SJSA1 (cell line): Measurements from ENCODE around the gene AMBP. TPM values are rescaled to one million over a fixed set of nuclear protein-coding genes. Genes with fewer than 3 reads are reported as not detected.
A peak's percentile ranks its signal among the peaks of the same experiment; 100 is the strongest.

Experiments used
- DNase-seq, 2 experiments: peaks; one replicate each; pipeline ENCODE4 v3.0.0-alpha.2; 2015 to 2020; ENCODE audit warnings: low spot score in 2 of 2, low read depth in 1 of 2
- H3K27ac ChIP-seq: fragments of 250-450 bp; sonication (Bioruptor Pico); 2 replicates; pipeline ENCODE4 v1.5.1; 2020; ENCODE audit warnings: mild to moderate bottlenecking, moderate library complexity
- H3K27me3 ChIP-seq: fragments of 250-450 bp; sonication (Bioruptor Pico); replicated peaks from 2 replicates; pipeline ENCODE4 v1.5.1; 2020; ENCODE audit warnings: mild to moderate bottlenecking, moderate library complexity
- H3K36me3 ChIP-seq: fragments of 250-450 bp; sonication (Bioruptor Pico); 2 replicates; pipeline ENCODE4 v1.5.1; 2020; ENCODE audit warnings: mild to moderate bottlenecking
- H3K4me1 ChIP-seq: fragments of 250-450 bp; sonication (Bioruptor Pico); replicated peaks from 2 replicates; pipeline ENCODE4 v1.6.1; 2021; ENCODE audit warnings: mild to moderate bottlenecking
- H3K4me3 ChIP-seq: fragments of 250-450 bp; sonication (Bioruptor Pico); 2 replicates; pipeline ENCODE4 v1.5.1; 2020; ENCODE audit warnings: mild to moderate bottlenecking
- H3K9me3 ChIP-seq: fragments of 250-450 bp; sonication (Bioruptor Pico); replicated peaks from 2 replicates; pipeline ENCODE4 v1.5.1; 2020; ENCODE audit warnings: mild to moderate bottlenecking
- total RNA-seq: library from RNA; depleted of rRNA; stranded (reverse); fragments of >200 nt; shearing (Covaris generic); gene quantifications from 2 replicates; pipeline ENCODE4 v1.2.3, GENCODE V29; 2014

AMBP gene
- total RNA-seq, 1 experiment from 2014 or later: 0.37 TPM

DNA sequence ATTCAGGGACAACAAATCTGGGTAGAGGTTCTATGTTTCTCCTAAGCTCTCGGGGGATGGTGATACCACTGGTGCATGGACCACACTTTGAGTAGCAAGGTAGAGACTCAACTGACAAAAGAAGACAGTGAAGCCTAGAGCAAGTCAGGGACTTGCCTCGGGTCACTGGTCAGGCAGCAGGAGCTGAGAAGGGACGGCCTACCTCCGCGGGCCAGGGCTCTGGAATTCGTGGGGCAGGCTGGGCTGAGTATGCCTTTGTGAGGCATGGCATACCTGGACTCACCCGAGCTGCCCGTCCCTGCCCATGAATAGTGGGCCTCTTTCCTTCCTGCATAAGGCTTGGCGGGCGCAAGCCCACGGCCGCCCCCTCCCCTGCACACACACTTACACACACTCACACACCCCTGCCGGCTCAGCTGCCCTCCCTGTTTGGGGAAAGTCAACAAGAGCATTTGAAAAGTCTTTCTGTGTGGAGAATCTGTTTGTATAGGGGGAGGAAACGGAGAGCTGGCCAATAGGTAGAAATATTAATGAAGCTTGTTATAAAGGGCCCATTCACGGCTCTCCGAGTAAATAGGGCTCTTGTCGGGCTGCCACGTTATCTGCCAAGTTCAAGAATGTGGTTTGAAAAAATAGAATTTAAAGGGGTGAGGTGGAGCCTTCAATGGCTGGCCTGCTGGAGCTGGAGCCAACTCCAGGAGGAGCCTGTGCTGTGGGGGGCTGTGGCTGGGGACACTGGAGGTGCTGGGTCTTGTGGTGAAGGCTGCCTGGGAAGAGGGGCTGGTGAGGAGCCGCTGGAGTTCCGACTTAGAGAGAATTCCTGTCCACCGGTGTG is 40.1 kb upstream of the AMBP start:
- H3K4me3 ChIP-seq: no peak overlapping the region
- no peaks in the 10 kb centered on the region for H3K4me1 ChIP-seq
- H3K27me3 ChIP-seq: peaks cover 9% of the 10 kb centered on the region
- DNase-seq: no peak
- no peaks in the 10 kb centered on the region for H3K9me3 ChIP-seq
- H3K36me3 ChIP-seq: no peaks in the 10 kb centered on the region
- H3K27ac ChIP-seq: no peak overlapping the region

DNA sequence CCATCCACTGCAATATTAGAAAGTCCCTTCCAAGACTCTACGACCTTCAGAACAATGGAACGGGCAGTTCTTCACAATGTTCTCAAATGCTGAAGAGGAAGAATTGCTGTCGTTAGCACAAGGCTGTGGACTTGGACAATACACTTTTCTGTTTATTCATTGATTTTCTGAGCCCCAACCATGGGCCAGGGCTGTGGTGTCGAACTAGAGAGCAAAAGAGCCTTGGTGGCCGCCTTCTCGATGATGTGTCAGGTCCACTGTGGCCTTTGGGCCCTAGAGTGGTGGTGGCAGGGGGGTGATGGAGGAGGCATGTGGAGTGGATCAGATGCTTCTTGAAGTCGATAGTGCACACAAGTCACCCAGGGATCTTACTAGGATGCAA is 39.5 kb upstream of the AMBP start:
- Histone ChIP-seq H3K36me3 (no peaks in the 10 kb centered on the region), H3K27ac (no peak overlapping the region), H3K4me1 (no peaks in the 10 kb centered on the region), H3K27me3 (peaks cover 9% of the 10 kb centered on the region), H3K4me3 (no peak overlapping the region), H3K9me3 (no peaks in the 10 kb centered on the region)
- no peak for DNase-seq

DNA sequence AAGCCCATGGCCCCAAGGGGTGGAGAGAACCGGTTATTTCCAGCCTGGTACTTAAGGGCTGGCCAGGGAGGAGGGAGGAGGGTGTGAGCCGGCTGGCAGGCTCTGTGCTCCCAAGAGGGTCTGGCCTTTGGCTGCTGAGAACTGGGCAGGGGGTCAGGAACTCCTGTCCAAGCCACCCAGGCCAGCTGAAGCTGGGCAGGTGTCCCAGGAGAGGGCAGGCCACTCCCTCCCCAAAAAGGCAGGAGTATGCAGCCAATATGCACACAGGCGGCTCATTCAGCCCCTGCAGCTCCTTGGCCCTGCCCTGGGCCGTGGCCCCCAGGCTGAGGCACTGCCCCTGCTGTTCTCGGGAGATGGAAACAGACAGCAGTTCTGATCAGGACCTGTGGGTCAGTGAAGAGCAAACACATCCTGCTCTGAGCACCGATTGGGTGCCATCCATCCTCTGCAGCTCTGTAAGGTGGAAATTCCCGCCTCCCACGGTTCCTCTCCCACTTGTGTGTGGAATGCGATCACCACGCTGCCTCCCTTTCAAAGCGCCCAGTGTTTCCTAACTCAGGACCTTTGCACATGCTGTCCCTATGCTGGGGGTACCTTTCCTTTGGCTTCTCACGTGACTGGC is 38.1 kb upstream of the AMBP start:
- Histone ChIP-seq H3K4me3 (no peak overlapping the region), H3K27me3 (peaks cover 9% of the 10 kb centered on the region), H3K9me3 (no peaks in the 10 kb centered on the region), H3K27ac (no peak overlapping the region), H3K36me3 (no peaks in the 10 kb centered on the region), H3K4me1 (no peaks in the 10 kb centered on the region)
- DNase-seq: no peak

DNA sequence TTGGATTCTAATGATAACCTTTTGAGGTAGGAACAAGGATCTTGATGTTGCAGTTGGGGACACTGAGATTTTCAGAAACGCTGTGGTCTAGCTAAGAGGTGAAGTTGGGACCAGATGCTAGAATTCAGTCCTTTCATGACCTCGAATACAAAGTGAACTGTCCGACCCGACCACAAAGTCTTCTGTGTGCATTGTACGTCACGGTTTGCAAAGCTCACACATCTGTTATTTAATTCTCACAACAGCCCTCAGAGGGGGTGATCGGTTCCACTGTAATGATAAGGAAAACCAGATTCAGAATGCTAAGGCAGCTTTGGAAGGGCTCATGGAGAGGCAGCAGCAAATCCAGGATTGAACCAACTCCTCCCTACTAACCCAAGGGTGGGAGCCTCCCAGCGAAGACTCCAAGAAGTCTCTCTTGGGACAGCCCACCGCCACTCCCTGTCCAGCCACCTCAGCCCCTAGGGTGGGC is 37.6 kb upstream of the AMBP start:
- Histone ChIP-seq H3K4me3 (no peak overlapping the region), H3K27me3 (peaks cover 9% of the 10 kb centered on the region), H3K4me1 (no peaks in the 10 kb centered on the region), H3K9me3 (no peaks in the 10 kb centered on the region), H3K27ac (no peak overlapping the region), H3K36me3 (no peaks in the 10 kb centered on the region)
- no peak for DNase-seq

DNA sequence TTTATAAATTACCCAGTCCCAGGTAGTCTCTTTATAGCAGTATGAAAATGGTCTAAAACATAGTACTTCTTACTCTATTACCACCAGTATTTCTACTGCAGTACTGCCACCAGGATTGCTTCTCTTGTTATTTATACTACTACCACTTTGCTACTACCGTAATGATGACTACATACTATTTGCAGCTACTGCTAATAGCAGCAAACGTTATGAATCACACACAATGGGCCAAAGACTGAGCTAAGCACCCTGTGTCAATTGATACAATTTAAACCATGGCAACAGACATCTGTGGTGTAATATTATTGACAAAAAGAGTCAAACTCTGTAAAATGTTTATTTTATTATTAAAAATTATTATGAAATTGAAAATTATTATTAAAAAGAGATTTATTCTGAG is 36.3 kb upstream of the AMBP start:
- Histone ChIP-seq H3K36me3 (no peaks in the 10 kb centered on the region), H3K9me3 (no peaks in the 10 kb centered on the region), H3K27me3 (peaks cover 9% of the 10 kb centered on the region), H3K4me3 (no peak overlapping the region), H3K27ac (no peak overlapping the region), H3K4me1 (no peaks in the 10 kb centered on the region)
- DNase-seq: no peak

DNA sequence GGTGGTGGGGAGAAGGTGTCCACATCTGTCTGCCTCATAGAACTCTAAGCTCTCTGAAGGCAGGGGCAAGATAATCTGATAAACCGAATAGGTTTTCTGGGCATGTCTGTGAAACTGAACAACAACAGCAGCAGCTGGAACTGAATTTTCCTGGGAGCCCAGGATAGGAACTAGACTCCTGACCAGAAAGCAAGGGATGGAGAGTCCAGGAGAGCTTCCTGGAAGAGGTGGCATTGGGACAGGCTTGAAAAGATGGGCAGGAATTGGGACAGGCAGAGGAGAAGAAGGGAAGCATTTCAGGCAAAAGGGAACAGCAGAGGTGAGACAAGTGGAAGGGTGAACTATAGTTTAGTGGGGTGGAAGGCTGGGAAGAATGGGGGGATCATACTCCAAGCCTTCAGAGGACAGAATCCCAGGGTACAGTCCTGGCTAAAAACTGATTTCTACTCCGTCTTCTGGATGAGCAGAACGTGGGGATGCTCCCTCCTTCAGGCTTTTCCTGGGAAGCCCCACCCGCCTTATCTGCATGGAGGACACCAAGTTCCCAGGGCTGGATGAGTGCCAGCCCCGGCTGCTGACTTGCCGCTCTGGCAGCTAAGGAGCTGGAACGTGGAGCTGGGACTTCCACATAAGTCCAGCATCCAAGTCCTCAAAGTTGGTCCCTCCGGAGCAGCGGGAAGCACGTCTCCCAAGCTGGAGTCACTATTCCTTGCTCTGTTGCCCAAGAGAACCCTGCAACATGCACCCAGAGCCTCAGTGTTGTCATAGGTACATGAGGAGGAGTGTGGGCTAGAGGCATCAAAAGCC is 34.9 kb upstream of the AMBP start:
- no peak for DNase-seq
- Histone ChIP-seq H3K9me3 (no peaks in the 10 kb centered on the region), H3K27me3 (peaks cover 7% of the 10 kb centered on the region; the same call in 1 of the 2 replicates), H3K4me1 (no peaks in the 10 kb centered on the region), H3K27ac (no peak overlapping the region), H3K4me3 (no peak overlapping the region), H3K36me3 (no peaks in the 10 kb centered on the region)

DNA sequence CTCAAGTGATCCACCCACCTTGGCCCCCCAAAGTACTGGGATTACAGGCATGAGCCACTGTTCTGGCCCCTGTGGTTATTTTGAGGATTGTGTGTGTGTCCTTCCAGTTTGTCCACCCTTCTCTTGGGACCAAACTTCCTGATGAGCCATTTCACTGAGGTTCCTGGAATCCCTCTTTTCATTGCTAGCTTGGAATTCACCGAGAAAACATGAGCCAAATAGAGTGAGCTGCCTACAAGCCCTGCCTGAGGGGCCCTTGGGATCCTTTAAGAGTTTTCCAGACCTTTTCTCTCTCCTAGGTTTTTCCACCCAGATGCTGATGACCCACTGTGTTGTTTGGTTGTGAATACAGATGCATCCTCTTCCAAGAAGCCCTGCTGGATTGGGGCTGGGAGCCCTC is 34.2 kb upstream of the AMBP start:
- no peak overlapping the region for H3K27ac ChIP-seq
- 0 out of 2 replicates have a peak, but pooled peaks cover 3% of the 10 kb centered on the region for H3K27me3 ChIP-seq
- no peaks in the 10 kb centered on the region for H3K9me3 ChIP-seq
- H3K36me3 ChIP-seq: no peaks in the 10 kb centered on the region
- no peak overlapping the region for H3K4me3 ChIP-seq
- no peaks in the 10 kb centered on the region for H3K4me1 ChIP-seq
- no peak for DNase-seq

DNA sequence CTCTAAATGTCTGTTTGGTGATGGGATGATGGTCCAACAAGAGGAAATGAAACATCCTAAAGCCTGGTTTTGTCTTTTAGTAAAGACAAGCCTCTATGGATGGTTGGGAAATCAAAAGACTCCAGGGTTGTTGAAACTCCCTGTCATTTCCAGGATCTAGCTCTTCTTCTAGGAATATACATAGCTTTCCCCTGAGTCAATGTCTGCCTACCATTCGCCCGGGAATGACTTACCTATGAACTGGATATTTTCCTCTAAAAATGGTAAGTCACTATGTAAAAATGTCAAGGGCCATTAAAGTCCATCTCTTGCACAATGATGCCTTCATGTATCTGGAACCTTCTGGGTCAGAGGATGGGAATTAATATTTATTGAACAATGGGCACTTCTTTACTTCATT is 32.1 kb upstream of the AMBP start:
- Histone ChIP-seq H3K27ac (no peak overlapping the region), H3K4me1 (no peaks in the 10 kb centered on the region), H3K27me3 (0 out of 2 replicates have a peak, but pooled peaks cover 3% of the 10 kb centered on the region), H3K4me3 (no peak overlapping the region), H3K9me3 (no peaks in the 10 kb centered on the region), H3K36me3 (no peaks in the 10 kb centered on the region)
- DNase-seq: peak in 1 of 2 experiments; percentile 18

DNA sequence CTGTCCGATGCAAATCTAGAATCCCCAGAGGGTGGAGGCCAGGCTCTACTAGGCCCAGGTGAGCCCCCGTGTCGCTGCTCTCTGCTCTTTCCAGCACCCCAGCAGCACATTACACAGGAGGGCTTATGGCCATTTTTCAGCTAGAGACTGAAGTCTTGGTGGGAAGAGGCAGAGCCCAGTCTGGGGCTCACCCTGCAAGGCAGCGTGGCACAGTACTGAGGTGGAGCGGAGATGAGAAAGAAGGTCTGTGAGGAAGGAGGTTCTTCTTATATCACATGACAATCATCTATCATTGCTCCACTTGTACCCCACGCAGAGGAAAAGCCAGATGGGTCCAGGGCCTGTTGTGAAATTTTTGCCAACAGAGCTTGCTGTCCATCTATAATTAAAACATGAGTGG is 31.0 kb upstream of the AMBP start:
- H3K27me3 ChIP-seq: 0 out of 2 replicates have a peak, but pooled peaks cover under 1% of the 10 kb centered on the region
- H3K27ac ChIP-seq: no peak overlapping the region
- H3K4me3 ChIP-seq: no peak overlapping the region
- DNase-seq: no peak
- no peaks in the 10 kb centered on the region for H3K36me3 ChIP-seq
- no peaks in the 10 kb centered on the region for H3K9me3 ChIP-seq
- no peaks in the 10 kb centered on the region for H3K4me1 ChIP-seq

DNA sequence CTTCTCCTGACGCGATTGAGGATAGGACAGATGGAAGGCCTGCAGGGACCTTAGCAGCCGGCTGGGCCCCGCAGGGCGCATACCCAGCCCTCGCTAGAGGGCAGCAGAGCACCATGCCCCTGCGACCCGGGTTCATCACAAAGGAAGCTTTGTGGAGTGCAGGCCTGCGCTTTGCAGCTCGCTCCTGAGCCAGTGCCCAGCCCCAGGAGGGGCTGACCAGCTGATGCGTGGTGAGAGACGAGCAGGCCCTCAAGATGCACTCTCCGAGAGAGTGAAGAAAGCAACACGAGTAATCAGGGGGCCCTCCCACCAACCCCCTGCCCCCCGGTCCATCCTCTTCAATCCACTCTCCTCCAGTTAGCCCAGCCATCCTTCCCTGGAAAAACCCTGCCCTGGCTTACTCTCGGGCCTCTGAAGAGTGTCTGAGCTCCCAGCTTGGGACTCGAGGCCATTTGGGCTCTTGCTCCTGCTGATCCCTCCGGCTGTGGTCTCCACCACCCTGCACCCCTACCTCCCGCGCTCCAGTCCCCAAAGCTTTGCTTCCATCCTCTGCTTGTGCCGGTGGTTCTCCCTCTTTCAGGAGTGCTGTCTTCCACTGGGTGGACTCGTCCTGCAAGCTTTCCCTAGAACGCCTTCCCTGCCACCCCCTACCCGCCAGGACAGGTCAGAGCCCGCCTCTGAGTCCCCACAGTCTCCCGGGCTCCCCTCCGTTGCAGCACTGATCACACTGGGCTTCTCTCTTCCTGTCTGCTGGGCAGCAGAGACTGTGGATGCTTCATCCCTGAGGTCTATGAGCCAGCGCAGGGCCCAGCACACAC is 30.1 kb upstream of the AMBP start:
- Histone ChIP-seq H3K4me3 (no peak overlapping the region), H3K27me3 (no peaks in the 10 kb centered on the region), H3K27ac (no peak overlapping the region), H3K9me3 (no peaks in the 10 kb centered on the region), H3K4me1 (no peaks in the 10 kb centered on the region), H3K36me3 (no peaks in the 10 kb centered on the region)
- peak; percentile 50 to 74 for DNase-seq

DNA sequence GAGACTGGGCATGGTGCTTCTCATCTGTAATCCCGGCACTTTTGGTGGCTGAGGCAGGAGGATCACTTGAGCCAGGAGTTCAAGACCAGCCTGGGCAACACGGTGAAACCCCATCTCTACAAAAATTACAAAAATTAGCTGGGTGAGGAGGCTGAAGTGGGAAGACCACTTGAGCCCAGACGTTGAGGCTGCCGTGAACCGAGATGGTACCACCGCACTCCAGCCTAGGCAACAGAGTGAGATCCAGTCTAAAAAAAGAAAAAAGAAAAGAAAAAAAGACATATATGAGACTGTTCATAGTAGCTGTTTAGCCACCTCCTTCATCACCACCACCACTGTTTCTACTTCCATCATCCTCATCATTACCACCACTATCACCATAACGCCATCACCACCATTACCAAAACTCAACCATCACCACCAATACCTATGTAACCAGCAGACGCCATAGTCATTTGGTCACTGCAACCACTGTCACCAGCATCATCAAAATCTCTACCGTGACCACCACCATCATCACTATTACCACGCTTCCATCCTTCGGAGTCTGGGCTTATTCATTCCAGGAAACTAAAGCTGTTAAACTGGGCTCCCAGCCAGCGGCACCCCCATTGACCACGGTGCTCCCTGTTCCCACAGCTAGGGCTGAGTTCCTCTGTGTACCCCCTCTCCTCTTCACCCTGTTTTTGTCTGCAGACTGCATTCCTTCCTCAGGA is 29.3 kb upstream of the AMBP start:
- Histone ChIP-seq H3K4me1 (no peaks in the 10 kb centered on the region), H3K9me3 (no peaks in the 10 kb centered on the region), H3K27ac (no peak overlapping the region), H3K4me3 (no peak overlapping the region), H3K36me3 (no peaks in the 10 kb centered on the region), H3K27me3 (no peaks in the 10 kb centered on the region)
- DNase-seq: no peak

DNA sequence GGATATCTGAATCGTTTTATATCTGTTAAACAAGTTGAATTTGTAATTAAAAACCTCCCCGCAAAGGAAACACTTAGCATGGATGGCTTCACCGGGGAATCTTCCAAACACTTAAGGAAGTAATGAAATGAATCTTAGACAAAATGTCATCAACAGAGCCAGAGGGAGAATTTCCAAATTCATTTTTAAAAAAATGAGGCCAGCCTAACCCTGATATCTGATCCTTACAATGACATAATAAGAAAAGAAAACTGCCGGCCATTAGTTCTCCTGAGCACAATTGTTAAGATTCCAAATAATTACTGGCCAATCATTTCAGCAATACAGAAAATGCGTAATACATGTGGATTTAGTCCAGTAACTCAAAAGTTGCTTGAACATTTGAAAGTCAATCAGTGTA is 27.1 kb upstream of the AMBP start:
- Histone ChIP-seq H3K4me3 (no peak overlapping the region), H3K4me1 (no peaks in the 10 kb centered on the region), H3K27ac (no peak overlapping the region), H3K36me3 (no peaks in the 10 kb centered on the region), H3K27me3 (no peaks in the 10 kb centered on the region), H3K9me3 (0 out of 2 replicates have a peak, but pooled peaks cover 4% of the 10 kb centered on the region)
- DNase-seq: no peak

DNA sequence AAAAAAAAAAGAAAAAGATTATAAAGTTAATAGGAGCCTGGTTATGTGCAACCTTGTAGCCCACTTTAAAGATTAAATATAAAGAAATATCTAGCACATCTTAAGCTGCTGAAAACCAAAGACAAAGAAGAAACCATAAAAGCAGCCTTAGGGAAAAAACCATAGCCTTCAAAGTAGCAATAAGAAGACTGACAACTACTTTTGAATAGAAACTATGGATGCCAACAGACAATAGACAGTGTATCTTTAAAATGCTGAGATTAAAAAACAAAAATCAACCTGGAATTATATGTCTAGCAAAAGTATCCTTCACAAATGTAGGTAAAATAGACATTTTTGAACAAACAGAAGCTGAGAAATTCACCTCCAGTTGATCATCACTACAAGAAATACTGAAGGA is 24.4 kb upstream of the AMBP start:
- H3K36me3 ChIP-seq: no peaks in the 10 kb centered on the region
- no peaks in the 10 kb centered on the region for H3K27me3 ChIP-seq
- H3K27ac ChIP-seq: no peak overlapping the region
- no peak overlapping the region for H3K4me3 ChIP-seq
- peaks cover 5% of the 10 kb centered on the region for H3K4me1 ChIP-seq
- H3K9me3 ChIP-seq: 0 out of 2 replicates have a peak, but pooled peaks cover 4% of the 10 kb centered on the region
- DNase-seq: no peak
